ENCODE measurements around the gene ZFYVE21. TPM values are rescaled to one million over a fixed set of nuclear protein-coding genes. Genes with fewer than 3 reads are reported as not detected.
"Not testable (repeated sequence)": the region's sequence is repeated elsewhere in the genome, so short reads cannot be mapped to it uniquely, and the experiment has no call there.

Gene ZFYVE21
- total and polyA plus RNA-seq, 2 donors = 27.8 to 38.9 TPM

DNA sequence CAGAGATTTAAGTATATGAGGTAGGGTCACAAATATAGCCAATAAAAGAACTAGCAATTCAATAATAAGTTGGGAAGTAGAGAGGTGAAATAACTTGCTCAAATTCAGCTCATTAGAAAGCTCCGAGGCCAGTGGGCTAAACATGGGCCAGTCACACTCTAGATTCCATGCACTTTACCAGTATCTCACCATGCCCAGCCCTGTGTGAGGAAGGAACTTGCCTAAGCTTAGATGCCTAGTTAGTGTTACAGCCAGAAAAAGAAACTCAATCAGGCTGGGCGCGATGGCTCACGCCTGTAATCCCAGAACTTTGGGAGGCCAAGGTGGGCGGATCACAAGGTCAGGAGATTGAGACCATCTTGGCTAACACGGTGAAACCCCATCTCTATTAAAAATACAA lies 60.7 kb downstream of the ZFYVE21 start:
- H3K27me3 ChIP-seq (ENCODE audit: control insufficient read depth in 2 of 2, insufficient read depth in 1 of 2, low read length in 1 of 2); H3K36me3 ChIP-seq (ENCODE audit: control insufficient read depth in 2 of 2, insufficient read depth in 2 of 2, low read length in 1 of 2); H3K27ac ChIP-seq (ENCODE audit: low read depth in 1 of 2, low read length in 1 of 2); H3K4me3 ChIP-seq (ENCODE audit: low read length in 2 of 2); H3K4me1 ChIP-seq (ENCODE audit: control insufficient read depth in 2 of 2, insufficient read depth in 2 of 2, low read length in 2 of 2); DNase-seq (ENCODE audit: low read depth in 6 of 9, low spot score in 9 of 9); H3K9me3 ChIP-seq (ENCODE audit: control insufficient read depth in 2 of 2, insufficient read depth in 1 of 2, low read length in 1 of 2): not testable (repeated sequence)
- WGBS = 96% methylated on average over 6 of the region's 6 CpGs

DNA sequence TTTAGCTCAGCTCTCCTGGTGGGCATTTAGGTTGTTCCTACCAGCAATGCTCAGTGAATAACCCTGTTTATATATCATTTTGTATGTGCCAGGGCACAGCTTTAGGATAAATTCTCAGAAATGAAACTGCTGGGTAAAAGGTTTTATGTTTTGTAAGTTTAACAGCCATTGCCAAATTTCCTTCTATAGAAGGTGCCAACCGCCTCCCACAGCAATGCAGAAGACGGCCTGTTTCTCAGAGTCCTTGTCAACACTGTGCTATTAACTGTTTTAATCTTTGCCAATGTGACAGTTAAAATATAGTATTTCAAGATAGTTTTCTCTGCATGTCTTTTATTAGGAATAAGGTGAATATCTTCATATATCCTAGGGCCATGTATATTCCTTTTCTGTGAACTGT lies 66.8 kb downstream of the ZFYVE21 start:
- no peak for DNase-seq (ENCODE audit: low read depth in 6 of 9, low spot score in 9 of 9)
- Histone ChIP-seq H3K4me3 (ENCODE audit: low read length in 2 of 2) (no peak overlapping the region), H3K36me3 (ENCODE audit: control insufficient read depth in 2 of 2, insufficient read depth in 2 of 2, low read length in 1 of 2) (no peaks in the 10 kb centered on the region), H3K9me3 (ENCODE audit: control insufficient read depth in 2 of 2, insufficient read depth in 1 of 2, low read length in 1 of 2) (no peaks in the 10 kb centered on the region), H3K27me3 (ENCODE audit: control insufficient read depth in 2 of 2, insufficient read depth in 1 of 2, low read length in 1 of 2) (no peaks in the 10 kb centered on the region), H3K4me1 (ENCODE audit: control insufficient read depth in 2 of 2, insufficient read depth in 2 of 2, low read length in 2 of 2) (no peaks in the 10 kb centered on the region), H3K27ac (ENCODE audit: low read depth in 1 of 2, low read length in 1 of 2) (no peak overlapping the region)
- 77% methylated on average over 2 of the region's 2 CpGs for WGBS

Other genes with a start within 250 kb of the ZFYVE21 start
- 8.6 TPM for gene CKB, start 193.0 kb upstream of the ZFYVE21 start, total RNA-seq
- 37.9 TPM for gene CKB, start 193.0 kb upstream of the ZFYVE21 start, polyA plus RNA-seq
- 5.8 TPM for gene TRMT61A, start 186.6 kb upstream of the ZFYVE21 start, total RNA-seq
- 8.6 TPM for gene TRMT61A, start 186.6 kb upstream of the ZFYVE21 start, polyA plus RNA-seq
- 17.0 TPM for gene BAG5, start 153.2 kb upstream of the ZFYVE21 start, total RNA-seq
- 12.5 TPM for gene BAG5, start 153.2 kb upstream of the ZFYVE21 start, polyA plus RNA-seq
- gene COA8, start 152.8 kb upstream of the ZFYVE21 start, total RNA-seq = 22.3 TPM
- gene COA8, start 152.8 kb upstream of the ZFYVE21 start, polyA plus RNA-seq = 39.2 TPM
- gene KLC1, start 86.6 kb upstream of the ZFYVE21 start, total RNA-seq = 60.1 TPM
- 121 TPM for gene KLC1, start 86.6 kb upstream of the ZFYVE21 start, polyA plus RNA-seq
- gene XRCC3, start 359 bp upstream of the ZFYVE21 start, total RNA-seq = 15.9 TPM
- gene XRCC3, start 359 bp upstream of the ZFYVE21 start, polyA plus RNA-seq = 4.4 TPM
- 3.5 TPM for gene PPP1R13B, start 131.8 kb downstream of the ZFYVE21 start, total RNA-seq
- gene PPP1R13B, start 131.8 kb downstream of the ZFYVE21 start, polyA plus RNA-seq = 7.4 TPM
- gene TDRD9, start 212.6 kb downstream of the ZFYVE21 start, total RNA-seq = 0.76 TPM
- 3.8 TPM for gene TDRD9, start 212.6 kb downstream of the ZFYVE21 start, polyA plus RNA-seq
- not detected for gene RD3L, start 226.7 kb downstream of the ZFYVE21 start, total RNA-seq
- not detected for gene RD3L, start 226.7 kb downstream of the ZFYVE21 start, polyA plus RNA-seq

All from thymus (tissue), 11 donors.